Posterior vena cava (tissue), 2 donors: ENCODE measurements around the gene LRRC61. TPM values are rescaled to one million over a fixed set of nuclear protein-coding genes. Genes with fewer than 3 reads are reported as not detected.

Source experiments
- total RNA-seq, 2 donors: library from RNA; stranded (reverse); fragmentation: NEBNext Ultra II Directional; extraction: Animal tissue kit (Norgen Biotek cat#: 25700); gene quantifications; one replicate each; pipeline ENCODE4 v1.2.1, GENCODE V29; 2021
- donor health status: DM: yes; HTN: yes; CAD: no.
- donor health status: DM: yes; HTN: yes; CAD: no.

The LRRC61 gene
- total RNA-seq, 2 donors from 2014 or later: 2.2 to 2.6 TPM

Other genes with a start within 250 kb of the LRRC61 start
- 1 to 10 TPM in 1 of 2 donors, under 1 TPM in 1; 1.00 to 1.7 TPM for gene ACTR3C, start 190 bp downstream of the LRRC61 start, total RNA-seq
- 100 to 1,000 TPM; 123 to 153 TPM for gene RARRES2, start 18.3 kb downstream of the LRRC61 start, total RNA-seq
- 10 to 100 TPM; 48.9 to 50.5 TPM for gene REPIN1, start 45.5 kb downstream of the LRRC61 start, total RNA-seq
- 1 to 10 TPM; 4.6 to 5.0 TPM for gene ZNF775, start 56.0 kb downstream of the LRRC61 start, total RNA-seq
- 10 to 100 TPM; 12.9 to 15.4 TPM for gene GIMAP8, start 127.3 kb downstream of the LRRC61 start, total RNA-seq
- 10 to 100 TPM; 23.5 to 23.8 TPM for gene GIMAP7, start 191.5 kb downstream of the LRRC61 start, total RNA-seq
- 10 to 100 TPM; 30.1 to 40.4 TPM for gene GIMAP4, start 244.0 kb downstream of the LRRC61 start, total RNA-seq